ENCODE data around the gene MTFR2. TPM values are rescaled to one million over a fixed set of nuclear protein-coding genes. Genes with fewer than 3 reads are reported as not detected.

Gene MTFR2
- total RNA-seq, 2 experiments from 2014 or later = 28.4 to 30.0 TPM

GRCh38 chr6:136216503-136217401 lies 33.4 kb downstream of the MTFR2 start:
- no peak overlapping the region for H3K4me3 Mint-ChIP-seq
- no peak for DNase-seq
- peaks cover 3% of the 10 kb centered on the region for H3K9me3 Mint-ChIP-seq
- no peak overlapping the region for H3K27ac Mint-ChIP-seq
- no peaks in the 10 kb centered on the region for H3K27me3 Mint-ChIP-seq
- H3K4me1 Mint-ChIP-seq = no peaks in the 10 kb centered on the region
- no peaks in the 10 kb centered on the region for H3K36me3 Mint-ChIP-seq

GRCh38 chr6:136213853-136214252 lies 36.3 kb downstream of the MTFR2 start:
- no peak for DNase-seq
- no peak overlapping the region for H3K4me3 Mint-ChIP-seq
- no peaks in the 10 kb centered on the region for H3K4me1 Mint-ChIP-seq
- no peaks in the 10 kb centered on the region for H3K9me3 Mint-ChIP-seq
- H3K36me3 Mint-ChIP-seq = no peaks in the 10 kb centered on the region
- no peaks in the 10 kb centered on the region for H3K27me3 Mint-ChIP-seq
- no peak overlapping the region for H3K27ac Mint-ChIP-seq

- no peak for DNase-seq
- no peak overlapping the region for H3K4me3 Mint-ChIP-seq
- H3K27me3 Mint-ChIP-seq = no peaks in the 10 kb centered on the region
- no peak overlapping the region for H3K27ac Mint-ChIP-seq
- no peaks in the 10 kb centered on the region for H3K36me3 Mint-ChIP-seq
- no peaks in the 10 kb centered on the region for H3K9me3 Mint-ChIP-seq
- H3K4me1 Mint-ChIP-seq = no peaks in the 10 kb centered on the region
These were observed 37.0 kb downstream of the MTFR2 start for GRCh38 chr6:136213012-136213539.

GRCh38 chr6:136212608-136213007 lies 37.5 kb downstream of the MTFR2 start:
- no peaks in the 10 kb centered on the region for H3K9me3 Mint-ChIP-seq
- no peaks in the 10 kb centered on the region for H3K36me3 Mint-ChIP-seq
- H3K4me3 Mint-ChIP-seq = no peak overlapping the region
- no peak overlapping the region for H3K27ac Mint-ChIP-seq
- H3K4me1 Mint-ChIP-seq = no peaks in the 10 kb centered on the region
- DNase-seq = no peak
- H3K27me3 Mint-ChIP-seq = no peaks in the 10 kb centered on the region

DNA sequence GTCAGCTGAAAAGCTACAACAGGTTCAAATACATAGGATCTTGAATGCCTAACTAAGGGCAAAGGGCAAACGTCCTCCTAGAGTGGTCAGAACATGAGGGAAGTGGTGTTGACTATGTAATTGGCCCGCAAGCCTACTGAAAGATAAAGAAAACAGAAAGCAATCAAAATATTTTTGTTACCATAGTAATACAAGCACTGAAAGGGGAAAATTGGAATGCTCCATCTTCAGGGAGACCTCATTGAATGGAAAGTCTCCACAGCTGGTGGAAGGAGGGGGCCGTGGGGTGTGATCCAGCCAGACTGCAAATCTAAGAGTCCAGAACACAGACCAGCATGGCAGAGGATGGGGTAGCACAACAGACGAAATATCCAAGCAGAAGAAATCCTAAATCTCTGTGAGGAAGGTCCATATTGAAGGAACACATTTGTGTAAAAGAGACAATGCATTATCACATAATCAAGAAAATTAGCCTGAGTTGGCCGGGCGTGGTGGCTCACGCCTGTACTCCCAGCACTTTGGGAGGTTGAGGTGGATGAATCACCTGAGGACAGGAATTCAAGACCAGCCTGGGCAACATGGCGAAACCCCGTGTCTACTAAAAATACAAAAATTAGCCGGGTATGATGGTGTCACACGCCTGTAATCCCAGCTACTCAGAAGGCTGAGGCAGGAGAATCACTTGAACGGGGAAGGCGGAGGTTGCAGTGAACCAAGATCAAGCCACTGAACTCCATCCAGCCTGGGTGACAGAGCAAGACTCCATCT lies 39.5 kb downstream of the MTFR2 start:
- Mint-ChIP-seq H3K4me3 (no peak overlapping the region), H3K27ac (no peak overlapping the region), H3K27me3 (no peaks in the 10 kb centered on the region), H3K4me1 (no peaks in the 10 kb centered on the region), H3K9me3 (no peaks in the 10 kb centered on the region), H3K36me3 (no peaks in the 10 kb centered on the region)
- no peak for DNase-seq

GRCh38 chr6:136209496-136209895 lies 40.6 kb downstream of the MTFR2 start:
- no peaks in the 10 kb centered on the region for H3K9me3 Mint-ChIP-seq
- DNase-seq = no peak
- no peak overlapping the region for H3K27ac Mint-ChIP-seq
- no peak overlapping the region for H3K4me3 Mint-ChIP-seq
- no peaks in the 10 kb centered on the region for H3K27me3 Mint-ChIP-seq
- H3K36me3 Mint-ChIP-seq = no peaks in the 10 kb centered on the region
- no peaks in the 10 kb centered on the region for H3K4me1 Mint-ChIP-seq

GRCh38 chr6:136208783-136209182 lies 41.3 kb downstream of the MTFR2 start:
- Mint-ChIP-seq H3K36me3 (no peaks in the 10 kb centered on the region), H3K9me3 (no peaks in the 10 kb centered on the region), H3K27ac (no peak overlapping the region), H3K4me1 (no peaks in the 10 kb centered on the region), H3K4me3 (no peak overlapping the region), H3K27me3 (no peaks in the 10 kb centered on the region)
- no peak for DNase-seq

DNA sequence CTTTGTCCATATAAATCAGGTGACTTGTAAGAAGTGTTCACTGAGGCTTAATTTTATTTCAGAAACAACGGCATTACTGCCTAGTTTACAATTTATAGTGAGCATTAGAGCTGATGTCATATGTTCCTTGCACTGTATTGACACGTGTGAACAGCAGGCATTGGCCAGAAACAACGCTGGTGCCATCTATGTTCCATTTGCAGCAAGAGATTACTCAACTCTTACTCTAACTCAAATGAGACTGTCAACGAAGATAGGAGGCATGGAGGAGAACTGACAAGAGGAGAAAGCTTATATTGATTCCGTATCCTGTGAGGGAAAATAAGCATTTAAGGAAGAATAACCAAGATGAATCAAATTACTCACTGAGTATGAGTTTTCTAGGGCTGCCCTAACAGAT lies 48.4 kb downstream of the MTFR2 start:
- Mint-ChIP-seq H3K4me3 (no peak overlapping the region), H3K27ac (no peak overlapping the region), H3K4me1 (no peaks in the 10 kb centered on the region), H3K9me3 (no peaks in the 10 kb centered on the region), H3K27me3 (peaks cover 4% of the 10 kb centered on the region), H3K36me3 (no peaks in the 10 kb centered on the region)
- no peak for DNase-seq

GRCh38 chr6:136192902-136193301 lies 57.2 kb downstream of the MTFR2 start:
- no peaks in the 10 kb centered on the region for H3K4me1 Mint-ChIP-seq
- H3K9me3 Mint-ChIP-seq = no peaks in the 10 kb centered on the region
- no peaks in the 10 kb centered on the region for H3K36me3 Mint-ChIP-seq
- no peak overlapping the region for H3K4me3 Mint-ChIP-seq
- no peak for DNase-seq
- no peak overlapping the region for H3K27ac Mint-ChIP-seq
- peaks cover 3% of the 10 kb centered on the region for H3K27me3 Mint-ChIP-seq

GRCh38 chr6:136191606-136192312 lies 58.4 kb downstream of the MTFR2 start:
- Mint-ChIP-seq H3K27me3 (peaks cover 3% of the 10 kb centered on the region), H3K9me3 (no peaks in the 10 kb centered on the region), H3K36me3 (no peaks in the 10 kb centered on the region), H3K4me3 (no peak overlapping the region), H3K27ac (no peak overlapping the region), H3K4me1 (no peaks in the 10 kb centered on the region)
- DNase-seq = no peak

- H3K4me1 Mint-ChIP-seq = no peaks in the 10 kb centered on the region
- H3K9me3 Mint-ChIP-seq = no peaks in the 10 kb centered on the region
- H3K27me3 Mint-ChIP-seq = peaks cover 3% of the 10 kb centered on the region
- H3K36me3 Mint-ChIP-seq = no peaks in the 10 kb centered on the region
- H3K27ac Mint-ChIP-seq = no peak overlapping the region
- no peak overlapping the region for H3K4me3 Mint-ChIP-seq
- DNase-seq = no peak
These were observed 61.0 kb downstream of the MTFR2 start for GRCh38 chr6:136189104-136189503.

GRCh38 chr6:136188486-136188885 lies 61.6 kb downstream of the MTFR2 start:
- peaks cover 3% of the 10 kb centered on the region for H3K27me3 Mint-ChIP-seq
- no peak overlapping the region for H3K27ac Mint-ChIP-seq
- no peaks in the 10 kb centered on the region for H3K4me1 Mint-ChIP-seq
- H3K4me3 Mint-ChIP-seq = no peak overlapping the region
- no peaks in the 10 kb centered on the region for H3K36me3 Mint-ChIP-seq
- no peaks in the 10 kb centered on the region for H3K9me3 Mint-ChIP-seq
- no peak for DNase-seq

- peaks cover 3% of the 10 kb centered on the region for H3K27me3 Mint-ChIP-seq
- no peak overlapping the region for H3K4me3 Mint-ChIP-seq
- no peaks in the 10 kb centered on the region for H3K4me1 Mint-ChIP-seq
- DNase-seq = no peak
- no peaks in the 10 kb centered on the region for H3K36me3 Mint-ChIP-seq
- no peak overlapping the region for H3K27ac Mint-ChIP-seq
- no peaks in the 10 kb centered on the region for H3K9me3 Mint-ChIP-seq
These were observed 63.7 kb downstream of the MTFR2 start for GRCh38 chr6:136186363-136186762.

DNA sequence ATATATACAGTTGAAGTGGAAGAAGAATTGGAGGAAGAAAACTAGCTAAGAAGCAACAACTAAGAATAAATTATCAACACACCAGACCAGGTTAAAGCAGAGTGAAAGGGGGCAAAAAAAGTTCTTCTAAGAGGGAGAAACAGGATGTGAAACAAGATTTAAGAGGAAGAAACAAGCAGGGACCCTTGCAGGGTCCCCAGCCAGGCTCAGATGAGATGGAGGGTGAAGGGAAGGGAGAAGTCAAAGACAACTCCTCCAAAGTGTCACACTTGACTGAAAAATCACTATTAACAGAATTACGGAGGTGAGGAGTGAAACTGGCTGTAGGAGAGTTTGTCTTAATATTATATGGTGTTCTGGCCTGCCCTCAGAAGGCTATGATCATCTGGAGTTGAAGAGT lies 65.4 kb downstream of the MTFR2 start:
- Mint-ChIP-seq H3K27me3 (peaks cover 3% of the 10 kb centered on the region), H3K9me3 (no peaks in the 10 kb centered on the region), H3K27ac (no peak overlapping the region)

DNA sequence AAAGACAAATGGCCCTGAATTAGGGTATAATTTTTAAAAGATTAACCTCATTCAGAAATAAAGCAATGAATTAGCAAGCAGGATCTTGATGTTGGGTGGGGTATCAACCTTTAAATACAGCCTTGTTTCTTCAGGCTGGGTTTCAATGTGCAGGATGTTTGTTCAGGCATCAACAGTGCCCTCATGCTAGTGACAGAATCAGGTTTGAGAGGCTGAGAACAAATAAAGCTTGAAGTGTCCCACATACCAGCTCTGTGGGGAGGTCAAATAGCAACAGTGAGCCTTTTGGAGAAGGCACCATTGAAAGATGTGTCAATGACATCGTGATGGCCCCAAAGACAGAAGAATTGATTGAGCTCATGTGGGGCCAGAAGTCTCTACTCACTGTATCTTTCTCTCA lies 68.2 kb downstream of the MTFR2 start:
- Mint-ChIP-seq H3K4me1 (no peaks in the 10 kb centered on the region), H3K9me3 (no peaks in the 10 kb centered on the region), H3K27ac (no peak overlapping the region), H3K27me3 (no peaks in the 10 kb centered on the region), H3K4me3 (no peak overlapping the region), H3K36me3 (peaks cover 1% of the 10 kb centered on the region)
- no peak for DNase-seq

More for the DNA sequence above, 65.4 kb downstream of the MTFR2 start:
- Mint-ChIP-seq H3K4me1 (no peaks in the 10 kb centered on the region), H3K4me3 (no peak overlapping the region), H3K36me3 (peaks cover 1% of the 10 kb centered on the region)
- no peak for DNase-seq

Measured in activated naive CD8-positive, alpha-beta T cell treated with anti-CD3 and anti-CD28 coated beads for 36 hours (primary cell).